ACC112 (cell line): ENCODE results near the gene GFOD1.
A peak's percentile ranks its signal among the peaks of the same experiment; 100 is the strongest.
"Not testable (repeated sequence)": the region's sequence is repeated elsewhere in the genome, so short reads cannot be mapped to it uniquely, and the experiment has no call there.

Source experiments
- H2AFZ ChIP-seq: fragments of 200-600 bp; sonication (generic); one replicate; pipeline ENCODE4 v1.6.0; 2017; ENCODE audit warnings: antibody characterized with exemption, low read length; ENCODE audit not compliant: unreplicated experiment
- H3K27ac ChIP-seq: fragments of 200-600 bp; sonication (generic); 2 replicates; pipeline ENCODE4 v1.5.1; 2014; ENCODE audit warnings: low read depth, mild to moderate bottlenecking, antibody characterized with exemption, low read length, moderate library complexity
- H3K27me3 ChIP-seq: fragments of 200-600 bp; sonication (generic); 2 replicates; pipeline ENCODE4 v1.6.1; 2014; ENCODE audit warnings: mild to moderate bottlenecking, antibody characterized with exemption, low read length, moderate library complexity, mixed read lengths; ENCODE audit not compliant: insufficient read depth
- H3K36me3 ChIP-seq: fragments of 200-600 bp; sonication (generic); 2 replicates; pipeline ENCODE4 v1.6.1; 2016; ENCODE audit warnings: mild to moderate bottlenecking, antibody characterized with exemption, low read length, moderate library complexity, mixed read lengths; ENCODE audit not compliant: insufficient read depth
- H3K4me1 ChIP-seq: fragments of 200-600 bp; sonication (generic); one replicate; pipeline ENCODE4 v1.6.1; 2016; ENCODE audit warnings: low read length, mixed read lengths; ENCODE audit not compliant: insufficient read depth, unreplicated experiment, control insufficient read depth
- H3K4me3 ChIP-seq: fragments of 200-600 bp; sonication (generic); 2 replicates; pipeline ENCODE4 v1.5.1; 2014; ENCODE audit warnings: mild to moderate bottlenecking, low read depth, low read length
- H3K79me2 ChIP-seq: fragments of 200-600 bp; sonication (generic); one replicate; pipeline ENCODE4 v1.6.0; 2016; ENCODE audit warnings: low read length; ENCODE audit not compliant: control insufficient read depth, unreplicated experiment, insufficient read depth

GFOD1 gene

DNA sequence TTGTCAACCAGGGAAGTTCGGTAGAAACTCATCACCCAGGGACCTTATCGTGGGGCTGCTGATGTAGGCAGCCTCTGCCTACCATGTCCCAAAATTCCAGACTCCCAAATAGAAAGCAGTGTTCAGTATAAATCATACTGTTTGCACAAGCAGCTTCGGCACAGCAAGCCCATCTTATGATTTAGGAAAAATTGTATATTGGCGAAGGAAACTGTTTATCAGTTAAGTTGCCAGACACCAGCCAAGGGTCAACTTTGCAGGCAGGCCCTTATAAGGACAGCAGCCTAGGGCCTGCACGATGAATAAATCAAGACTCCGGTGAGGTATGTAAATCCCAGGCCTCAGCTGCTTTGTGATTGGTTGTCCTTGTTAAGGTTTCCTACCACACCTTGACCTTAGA, 36.8 kb downstream of the GFOD1 start:
- Histone ChIP-seq H3K27ac (no peak overlapping the region), H3K36me3 (no peaks in the 10 kb centered on the region), H3K79me2 (no peaks in the 10 kb centered on the region), H2AFZ (no peak overlapping the region), H3K27me3 (no peaks in the 10 kb centered on the region), H3K4me3 (no peak overlapping the region), H3K4me1 (peaks cover 15% of the 10 kb centered on the region)

DNA sequence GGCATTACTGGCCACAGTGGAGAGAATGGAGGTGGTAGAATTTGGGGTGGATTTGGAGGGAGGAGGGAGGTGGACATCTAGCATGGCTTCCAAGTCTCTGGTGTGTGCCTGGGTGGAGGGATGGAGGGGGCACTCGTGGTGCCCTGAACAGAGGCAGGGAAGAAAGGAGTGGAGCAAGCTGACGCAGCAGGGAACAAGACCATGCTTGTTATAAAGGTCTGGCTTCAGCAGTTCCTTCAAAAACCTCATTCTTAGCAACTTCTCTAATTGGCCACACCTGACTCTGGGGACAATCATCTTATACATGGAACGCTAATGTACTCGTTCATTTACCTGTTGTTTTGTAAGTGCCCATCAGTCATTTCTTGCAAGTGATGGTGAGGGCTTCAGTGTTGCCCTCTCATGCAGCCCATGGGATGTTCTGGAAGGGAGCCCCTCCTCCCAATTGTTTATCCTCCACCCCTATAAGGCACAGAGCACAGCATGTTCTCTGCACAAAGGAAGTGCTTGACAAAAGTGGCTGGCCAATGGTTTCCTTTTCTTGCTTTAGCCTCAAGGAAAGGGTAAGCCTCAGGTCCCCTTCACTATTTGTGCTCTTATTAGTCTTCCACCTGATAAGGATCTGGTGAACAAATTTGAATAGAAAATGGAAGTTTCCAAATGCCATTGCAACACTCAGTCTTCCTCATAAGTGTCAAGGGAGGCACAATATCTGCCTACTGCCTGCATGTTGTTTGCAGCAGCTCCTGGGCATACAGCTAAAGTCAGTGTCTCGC, 39.3 kb downstream of the GFOD1 start:
- H2AFZ ChIP-seq = no peak overlapping the region
- no peaks in the 10 kb centered on the region for H3K79me2 ChIP-seq
- H3K4me1 ChIP-seq = peaks cover 6% of the 10 kb centered on the region
- H3K27me3 ChIP-seq = no peaks in the 10 kb centered on the region
- no peak overlapping the region for H3K4me3 ChIP-seq
- no peaks in the 10 kb centered on the region for H3K36me3 ChIP-seq
- H3K27ac ChIP-seq = no peak overlapping the region

DNA sequence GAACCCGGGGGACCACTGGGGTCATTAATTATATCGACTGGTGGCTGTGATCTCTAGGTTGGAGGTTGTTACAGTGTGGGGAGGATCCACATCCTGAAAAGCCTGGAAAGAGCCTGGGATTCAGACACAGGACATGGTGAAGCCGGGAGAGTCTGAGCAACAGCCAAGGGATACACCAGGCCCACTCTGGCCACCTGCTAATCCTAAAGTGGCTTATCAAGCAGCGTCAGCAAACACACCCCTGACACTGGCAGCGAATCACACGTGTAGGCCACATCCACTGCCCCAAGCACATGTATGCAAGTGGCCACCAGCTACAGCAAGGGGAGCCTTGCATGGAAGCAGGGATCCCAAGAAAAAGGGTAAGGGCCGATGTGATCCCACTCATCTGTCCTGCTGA, 41.0 kb downstream of the GFOD1 start:
- H3K27me3 ChIP-seq = no peaks in the 10 kb centered on the region
- H3K4me3 ChIP-seq = no peak overlapping the region
- no peaks in the 10 kb centered on the region for H3K36me3 ChIP-seq
- H2AFZ ChIP-seq = no peak overlapping the region
- no peak overlapping the region for H3K27ac ChIP-seq
- H3K4me1 ChIP-seq = peaks cover 6% of the 10 kb centered on the region
- no peaks in the 10 kb centered on the region for H3K79me2 ChIP-seq

DNA sequence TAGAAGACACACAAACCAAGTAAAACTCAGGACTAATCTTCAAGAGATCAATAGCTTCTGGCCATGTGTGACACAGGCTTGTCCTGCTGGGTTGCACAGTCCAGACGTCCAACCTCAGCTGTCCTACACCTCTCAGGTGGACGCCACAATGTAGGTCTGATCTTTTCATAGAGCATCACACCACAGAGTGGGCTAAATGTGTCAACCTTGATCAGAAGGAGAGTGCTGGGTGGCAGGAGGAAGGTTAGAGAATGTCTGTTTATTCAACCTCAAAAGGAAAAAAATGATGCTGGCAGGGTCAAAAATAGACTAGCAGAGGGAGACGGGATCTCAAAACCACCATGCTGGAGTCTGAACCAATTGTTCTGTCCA, 41.7 kb downstream of the GFOD1 start:
- Histone ChIP-seq H3K27ac (no peak overlapping the region), H3K36me3 (no peaks in the 10 kb centered on the region), H3K4me3 (no peak overlapping the region), H3K4me1 (peaks cover 6% of the 10 kb centered on the region), H3K27me3 (no peaks in the 10 kb centered on the region), H2AFZ (no peak overlapping the region), H3K79me2 (no peaks in the 10 kb centered on the region)

DNA sequence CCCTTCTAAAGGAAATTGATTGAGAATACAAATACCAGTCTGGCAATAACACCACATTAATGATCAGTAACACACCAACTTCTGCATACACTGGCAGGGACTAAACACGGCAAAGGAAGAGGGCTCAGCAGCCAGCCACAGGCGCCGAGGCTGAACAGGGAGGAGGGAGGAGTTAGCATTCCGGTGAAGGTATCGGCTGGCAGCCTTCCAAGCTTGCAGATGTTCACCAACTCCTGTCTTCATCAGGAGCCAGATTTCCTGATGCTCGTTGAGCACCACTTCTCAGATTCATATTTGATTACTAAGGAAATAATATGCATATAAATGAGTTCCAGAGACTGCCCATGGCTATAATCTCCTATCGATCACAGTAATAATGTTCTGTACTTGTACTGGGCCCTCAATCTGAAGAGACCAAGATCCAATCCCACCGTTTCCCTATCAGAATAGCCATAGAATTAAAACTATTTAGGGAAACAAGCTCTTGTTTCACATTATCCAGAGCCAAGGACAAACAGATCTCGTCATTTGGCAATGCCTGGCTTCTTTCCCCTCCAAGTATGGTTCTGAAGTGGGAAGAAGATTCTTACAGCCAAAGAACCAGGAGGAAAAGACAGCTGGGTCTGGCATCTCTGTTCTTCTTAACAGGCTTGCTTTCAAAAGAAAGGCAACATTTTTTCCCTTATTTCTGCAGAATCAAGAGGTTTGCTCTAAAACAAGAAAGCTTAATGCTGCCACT, 42.2 kb downstream of the GFOD1 start:
- Histone ChIP-seq H3K4me1 (peaks cover 6% of the 10 kb centered on the region), H2AFZ (peak overlapping the region; percentile 22), H3K27me3 (no peaks in the 10 kb centered on the region), H3K27ac (no peak overlapping the region), H3K36me3 (no peaks in the 10 kb centered on the region), H3K4me3 (no peak overlapping the region), H3K79me2 (no peaks in the 10 kb centered on the region)

DNA sequence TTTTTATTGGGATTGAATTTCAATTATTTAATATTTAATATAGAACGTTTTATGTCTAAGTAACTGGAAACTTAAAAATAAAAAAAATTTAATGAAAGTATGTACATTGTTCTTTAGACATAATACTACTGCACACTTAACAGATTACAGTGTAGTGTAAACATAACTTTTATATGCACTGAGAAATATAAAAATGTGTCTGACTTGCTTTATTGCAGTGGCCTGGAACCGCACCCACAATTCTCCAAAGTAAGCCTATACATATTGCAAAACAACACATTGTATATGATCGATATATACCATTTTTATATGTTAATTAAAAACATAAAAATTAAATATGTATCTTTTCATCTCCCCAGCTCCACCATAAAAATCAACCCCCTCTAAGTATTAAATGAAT, 42.8 kb downstream of the GFOD1 start:
- Histone ChIP-seq H3K79me2 (no peaks in the 10 kb centered on the region), H3K27me3 (no peaks in the 10 kb centered on the region), H3K4me3 (no peak overlapping the region), H3K27ac (no peak overlapping the region), H2AFZ (no peak overlapping the region), H3K36me3 (no peaks in the 10 kb centered on the region), H3K4me1 (peaks cover 6% of the 10 kb centered on the region)

DNA sequence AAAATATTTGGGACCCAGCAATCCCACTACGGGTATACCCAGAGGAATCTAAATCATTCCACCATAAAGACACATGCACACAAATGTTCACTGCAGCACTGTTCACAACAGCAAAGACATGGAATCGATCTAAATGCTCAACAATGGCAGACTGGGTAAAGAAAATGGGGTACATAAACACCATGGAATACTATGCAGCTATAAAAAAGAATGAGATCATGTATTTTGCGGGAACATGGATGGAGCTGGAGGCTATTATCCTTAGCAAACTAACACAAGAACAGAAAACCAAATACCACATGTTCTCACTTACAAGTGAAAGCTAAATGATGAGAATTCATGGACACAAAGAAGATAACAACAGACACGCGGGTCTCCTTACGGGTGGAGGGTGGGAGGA, 43.4 kb downstream of the GFOD1 start:
- not testable (repeated sequence) for H2AFZ ChIP-seq, H3K36me3 ChIP-seq, H3K27me3 ChIP-seq, H3K79me2 ChIP-seq, H3K4me1 ChIP-seq, H3K27ac ChIP-seq, H3K4me3 ChIP-seq

DNA sequence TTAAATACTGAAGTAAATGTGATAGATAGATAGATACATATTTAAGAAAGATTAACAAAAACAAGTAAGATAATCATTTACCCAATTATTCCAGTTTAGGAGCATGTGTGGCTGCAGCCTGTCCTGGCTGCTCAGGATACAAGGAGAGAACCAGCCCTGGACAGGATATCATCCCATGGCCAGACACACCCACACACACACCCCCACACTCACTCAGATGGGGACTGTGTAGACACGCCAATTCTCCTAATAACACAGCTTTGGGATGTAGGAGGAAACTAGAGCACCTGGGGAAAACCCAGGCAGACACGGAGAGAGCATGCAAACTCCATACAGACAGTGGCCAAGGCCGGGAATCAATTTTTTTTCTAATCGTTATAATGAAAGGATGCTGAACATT, 45.6 kb downstream of the GFOD1 start:
- no peaks in the 10 kb centered on the region for H3K36me3 ChIP-seq
- no peaks in the 10 kb centered on the region for H3K79me2 ChIP-seq
- no peak overlapping the region for H3K4me3 ChIP-seq
- H3K27me3 ChIP-seq = no peaks in the 10 kb centered on the region
- no peak overlapping the region for H3K27ac ChIP-seq
- no peak overlapping the region for H2AFZ ChIP-seq
- peaks cover 6% of the 10 kb centered on the region for H3K4me1 ChIP-seq

DNA sequence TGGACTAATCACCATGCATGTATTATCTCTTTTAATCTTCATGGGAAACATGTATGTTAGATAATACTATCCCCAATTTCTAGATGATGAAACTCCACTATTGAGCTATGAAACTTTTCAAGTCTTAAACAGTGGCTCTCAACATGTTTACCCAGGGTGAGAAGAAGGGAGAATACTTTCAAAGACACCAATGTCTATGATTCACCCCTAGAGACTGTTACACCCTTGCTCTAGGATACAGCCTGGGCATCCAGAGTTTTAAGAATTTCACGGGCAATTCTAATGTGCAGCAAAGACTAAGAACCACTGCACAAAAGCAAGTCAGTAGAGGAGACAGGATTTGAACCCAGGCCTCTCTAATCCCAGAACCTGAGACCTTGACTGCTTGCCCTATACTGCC, 47.8 kb downstream of the GFOD1 start:
- no peaks in the 10 kb centered on the region for H3K36me3 ChIP-seq
- H3K4me3 ChIP-seq = no peak overlapping the region
- no peaks in the 10 kb centered on the region for H3K27me3 ChIP-seq
- no peak overlapping the region for H2AFZ ChIP-seq
- no peak overlapping the region for H3K27ac ChIP-seq
- H3K79me2 ChIP-seq = no peaks in the 10 kb centered on the region
- H3K4me1 ChIP-seq = no peaks in the 10 kb centered on the region

DNA sequence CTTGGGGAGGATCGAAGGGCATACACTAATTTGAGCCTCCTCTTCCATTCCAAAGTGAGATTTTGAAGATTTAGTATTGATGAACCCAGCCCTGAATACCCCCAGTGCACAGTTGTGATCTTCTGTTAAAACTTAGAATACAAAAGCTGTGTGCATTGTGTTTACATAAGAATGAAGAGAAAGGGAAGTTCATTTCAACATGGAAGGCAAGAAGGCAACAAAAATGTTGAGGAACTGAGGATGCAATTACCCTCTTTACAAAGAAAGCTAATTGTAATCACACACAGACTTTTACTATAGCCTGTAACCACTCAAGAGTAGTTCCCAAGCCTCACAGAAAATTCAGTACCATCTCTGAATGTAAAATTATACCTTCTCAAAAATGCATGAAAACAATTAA, 49.3 kb downstream of the GFOD1 start:
- Histone ChIP-seq H3K27ac (no peak overlapping the region), H3K79me2 (no peaks in the 10 kb centered on the region), H3K4me3 (no peak overlapping the region)

More for the DNA sequence above, 49.3 kb downstream of the GFOD1 start:
- Histone ChIP-seq H3K4me1 (no peaks in the 10 kb centered on the region), H3K36me3 (no peaks in the 10 kb centered on the region), H3K27me3 (no peaks in the 10 kb centered on the region), H2AFZ (no peak overlapping the region)
